ENCODE data around the gene FAF1. TPM values are rescaled to one million over a fixed set of nuclear protein-coding genes. Genes with fewer than 3 reads are reported as not detected.

Gene FAF1
- polyA plus RNA-seq, 1 of the 3 experiments (the other 2 are of a cell fraction) = 8.7 TPM

DNA sequence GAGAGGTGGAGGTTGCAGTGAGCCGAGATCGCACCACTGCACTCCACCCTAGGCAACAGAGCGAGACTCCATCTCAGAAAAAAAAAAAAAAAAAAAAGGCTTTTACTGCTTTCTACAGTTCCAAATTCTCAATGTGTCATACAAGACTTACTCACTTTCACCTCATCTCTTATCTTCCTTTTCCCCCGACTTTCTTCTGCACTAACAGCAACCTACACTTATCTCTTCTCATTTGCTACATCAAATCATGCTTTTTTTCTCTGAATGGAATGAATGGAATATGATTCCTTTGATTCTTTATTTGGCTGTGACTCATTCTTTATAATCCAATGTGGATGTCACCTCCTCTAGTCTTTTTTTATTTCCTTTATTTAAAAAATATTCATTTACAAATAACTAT, 368.5 kb downstream of the FAF1 start:
- H3K4me3 ChIP-seq (ENCODE audit: low read depth in 2 of 2, low read length in 1 of 2) = no peak overlapping the region
- no peak overlapping the region for H3K4me2 ChIP-seq
- no peaks in the 10 kb centered on the region for H3F3A ChIP-seq (replicated peaks; ENCODE audit: insufficient read depth)
- DNase-seq = no peak
- no peak overlapping the region for H2AFZ ChIP-seq (ENCODE audit: low read depth)
- TF ChIP-seq FOXJ3 (CRISPR knock-in tag; IDR thresholded peaks at IDR 0.05) (no peak), USF1 (IDR thresholded peaks at IDR 0.05; ENCODE audit: borderline replicate concordance, low read depth) (no peak), RXRA (IDR thresholded peaks at IDR 0.05; ENCODE audit: borderline replicate concordance, low read depth) (no peak), RCOR1 (IDR thresholded peaks at IDR 0.05; ENCODE audit: low read length) (no peak), FOSL2 (IDR thresholded peaks at IDR 0.05; ENCODE audit: borderline replicate concordance, low read depth) (no peak), IRF3 (IDR thresholded peaks at IDR 0.05; ENCODE audit: low read depth, low read length) (no peak), REST (IDR thresholded peaks at IDR 0.05; ENCODE audit: low read depth, low read length) (no peak)
- POLR2A ChIA-PET = no interaction called here
- WGBS (ENCODE audit: low lambda C conversion rate) = 76% methylated on average over 4 of the region's 4 CpGs
- no peaks in the 10 kb centered on the region for H3K9me3 ChIP-seq
- peaks cover 0 to 9% of the 10 kb centered on the region in 2 experiments; a peak in 2 of 4 replicates for H3K4me1 ChIP-seq (ENCODE audit: control insufficient read depth in 1 of 2, insufficient read depth in 2 of 2, low read depth in 1 of 2, low read length in 1 of 2)
- no peaks in the 10 kb centered on the region for H3K9me2 ChIP-seq
- no peak overlapping the region for H3K27ac ChIP-seq (ENCODE audit: low read depth in 2 of 2, low read length in 1 of 2)
- CTCF ChIA-PET = no interaction called here
- H4K20me1 ChIP-seq (ENCODE audit: insufficient read depth) = no peaks in the 10 kb centered on the region
- H3K79me2 ChIP-seq (ENCODE audit: insufficient read depth) = no peaks in the 10 kb centered on the region
- H3K27me3 ChIP-seq (ENCODE audit: insufficient read depth) = no peaks in the 10 kb centered on the region
- H3K36me3 ChIP-seq (replicated peaks in 1 of 2; ENCODE audit: control insufficient read depth in 1 of 2, insufficient read depth in 2 of 2, low read length in 1 of 2) = peaks cover 8 to 19% of the 10 kb centered on the region in 2 experiments
- H3K9ac ChIP-seq = no peak overlapping the region

GRCh38 chr1:50582346-50582745, 377.7 kb downstream of the FAF1 start:
- H3K27ac ChIP-seq (ENCODE audit: low read depth in 2 of 2, low read length in 1 of 2) = no peak overlapping the region
- H4K20me1 ChIP-seq (ENCODE audit: insufficient read depth) = no peaks in the 10 kb centered on the region
- CTCF ChIA-PET = interaction anchor here (1.0 kb wide), 1 partner anchor 12 kb away, joined by 3 read pairs; no protein-coding TSS in a partner anchor
- H2AFZ ChIP-seq (ENCODE audit: low read depth) = no peak overlapping the region
- H3K4me3 ChIP-seq (ENCODE audit: low read depth in 2 of 2, low read length in 1 of 2) = no peak overlapping the region
- H3K9me2 ChIP-seq = no peaks in the 10 kb centered on the region
- no peaks in the 10 kb centered on the region for H3K9me3 ChIP-seq
- no peak overlapping the region for H3K4me2 ChIP-seq
- no peak for DNase-seq
- H3K36me3 ChIP-seq (replicated peaks in 1 of 2; ENCODE audit: control insufficient read depth in 1 of 2, insufficient read depth in 2 of 2, low read length in 1 of 2) = peaks cover 23 to 26% of the 10 kb centered on the region in 2 experiments
- WGBS (ENCODE audit: low lambda C conversion rate) = 89% methylated on average over 3 of the region's 3 CpGs
- no peak overlapping the region for H3K9ac ChIP-seq
- POLR2A ChIA-PET = no interaction called here
- H3K4me1 ChIP-seq (ENCODE audit: control insufficient read depth in 1 of 2, insufficient read depth in 2 of 2, low read depth in 1 of 2, low read length in 1 of 2) = no peaks in the 10 kb centered on the region
- H3K79me2 ChIP-seq (ENCODE audit: insufficient read depth) = no peaks in the 10 kb centered on the region
- H3K27me3 ChIP-seq (ENCODE audit: insufficient read depth) = no peaks in the 10 kb centered on the region
- no peaks in the 10 kb centered on the region for H3F3A ChIP-seq (replicated peaks; ENCODE audit: insufficient read depth)
- TF ChIP-seq REST (IDR thresholded peaks at IDR 0.05; ENCODE audit: low read depth, low read length) (no peak), RCOR1 (IDR thresholded peaks at IDR 0.05; ENCODE audit: low read length) (no peak), TEAD4 (IDR thresholded peaks at IDR 0.05; ENCODE audit: borderline replicate concordance, insufficient read depth) (no peak), CHD2 (IDR thresholded peaks at IDR 0.05; ENCODE audit: low read length, partially characterized antibody) (no peak), RAD21 (IDR thresholded peaks at IDR 0.05; ENCODE audit: low read length) (no peak), SMC3 (IDR thresholded peaks at IDR 0.05; ENCODE audit: low read depth, low read length) (no peak), GABPA (IDR thresholded peaks at IDR 0.05; ENCODE audit: low read depth) (no peak), NFIC (IDR thresholded peaks at IDR 0.05; ENCODE audit: borderline replicate concordance) (no peak), RXRA (IDR thresholded peaks at IDR 0.05; ENCODE audit: borderline replicate concordance, low read depth) (no peak), ELF1 (IDR thresholded peaks at IDR 0.05) (no peak), JUND (IDR thresholded peaks at IDR 0.05) (no peak), NRF1 (IDR thresholded peaks at IDR 0.05; ENCODE audit: low read depth, low read length) (no peak), FOXJ3 (CRISPR knock-in tag; IDR thresholded peaks at IDR 0.05) (no peak), TAF1 (IDR thresholded peaks at IDR 0.05; ENCODE audit: borderline replicate concordance, low read depth, low read length) (no peak), MXI1 (IDR thresholded peaks at IDR 0.05; ENCODE audit: low read depth, low read length) (no peak)
